Nephron progenitor cell (in vitro differentiated cells): Measurements from ENCODE around the gene C2orf92.

ENCODE experiments used
- DNase-seq: peaks from one replicate; pipeline ENCODE4 v3.0.0; 2021
- H3K27ac Mint-ChIP-seq: 2 replicates; pipeline ENCODE4 v1.8.0; 2021; ENCODE audit warnings: mild to moderate bottlenecking, moderate library complexity, mixed read lengths
- H3K27me3 Mint-ChIP-seq: 2 replicates; pipeline ENCODE4 v1.8.0; 2021; ENCODE audit warnings: mild to moderate bottlenecking, low read depth, mixed read lengths; ENCODE audit not compliant: poor library complexity
- H3K36me3 Mint-ChIP-seq: 2 replicates; pipeline ENCODE4 v1.8.0; 2021; ENCODE audit warnings: low read depth, mixed read lengths
- H3K4me1 Mint-ChIP-seq: 2 replicates; pipeline ENCODE4 v1.8.0; 2021; ENCODE audit warnings: mixed read lengths
- H3K4me3 Mint-ChIP-seq: 2 replicates; pipeline ENCODE4 v1.8.0; 2021; ENCODE audit warnings: mild to moderate bottlenecking, moderate library complexity, mixed read lengths
- H3K9me3 Mint-ChIP-seq: 2 replicates; pipeline ENCODE4 v1.8.0; 2021; ENCODE audit warnings: mild to moderate bottlenecking, moderate library complexity, mixed read lengths
- TF ChIP-seq, protein P1 (sequence below): fragments of 200-600 bp; sonication (generic); IDR thresholded peaks from 2 replicates; pipeline ENCODE4 v1.5.0; 2021; ENCODE audit warnings: antibody characterized with exemption

Gene C2orf92

DNA sequence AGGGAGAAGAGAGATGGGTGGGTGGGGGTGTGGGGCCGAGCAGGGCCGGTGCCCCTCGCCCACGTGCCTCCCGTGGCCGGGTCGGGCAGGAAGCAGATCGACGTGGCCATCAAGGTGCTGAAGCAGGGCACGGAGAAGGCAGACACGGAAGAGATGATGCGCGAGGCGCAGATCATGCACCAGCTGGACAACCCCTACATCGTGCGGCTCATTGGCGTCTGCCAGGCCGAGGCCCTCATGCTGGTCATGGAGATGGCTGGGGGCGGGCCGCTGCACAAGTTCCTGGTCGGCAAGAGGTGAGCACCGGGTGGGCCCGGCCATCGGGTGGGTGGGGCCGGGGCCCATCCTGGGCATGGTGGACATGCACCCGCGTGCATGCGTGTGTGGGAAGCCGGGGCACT lies 65.6 kb downstream of the C2orf92 start:
- Mint-ChIP-seq H3K36me3 (peaks cover 4% of the 10 kb centered on the region), H3K27ac (no peak overlapping the region), H3K9me3 (peaks cover 6% of the 10 kb centered on the region), H3K27me3 (no peaks in the 10 kb centered on the region), H3K4me3 (no peak overlapping the region), H3K4me1 (peaks cover 9% of the 10 kb centered on the region)
- DNase-seq, result no peak
- TF ChIP-seq, protein P1, sequence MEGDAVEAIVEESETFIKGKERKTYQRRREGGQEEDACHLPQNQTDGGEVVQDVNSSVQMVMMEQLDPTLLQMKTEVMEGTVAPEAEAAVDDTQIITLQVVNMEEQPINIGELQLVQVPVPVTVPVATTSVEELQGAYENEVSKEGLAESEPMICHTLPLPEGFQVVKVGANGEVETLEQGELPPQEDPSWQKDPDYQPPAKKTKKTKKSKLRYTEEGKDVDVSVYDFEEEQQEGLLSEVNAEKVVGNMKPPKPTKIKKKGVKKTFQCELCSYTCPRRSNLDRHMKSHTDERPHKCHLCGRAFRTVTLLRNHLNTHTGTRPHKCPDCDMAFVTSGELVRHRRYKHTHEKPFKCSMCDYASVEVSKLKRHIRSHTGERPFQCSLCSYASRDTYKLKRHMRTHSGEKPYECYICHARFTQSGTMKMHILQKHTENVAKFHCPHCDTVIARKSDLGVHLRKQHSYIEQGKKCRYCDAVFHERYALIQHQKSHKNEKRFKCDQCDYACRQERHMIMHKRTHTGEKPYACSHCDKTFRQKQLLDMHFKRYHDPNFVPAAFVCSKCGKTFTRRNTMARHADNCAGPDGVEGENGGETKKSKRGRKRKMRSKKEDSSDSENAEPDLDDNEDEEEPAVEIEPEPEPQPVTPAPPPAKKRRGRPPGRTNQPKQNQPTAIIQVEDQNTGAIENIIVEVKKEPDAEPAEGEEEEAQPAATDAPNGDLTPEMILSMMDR, result no peak

DNA sequence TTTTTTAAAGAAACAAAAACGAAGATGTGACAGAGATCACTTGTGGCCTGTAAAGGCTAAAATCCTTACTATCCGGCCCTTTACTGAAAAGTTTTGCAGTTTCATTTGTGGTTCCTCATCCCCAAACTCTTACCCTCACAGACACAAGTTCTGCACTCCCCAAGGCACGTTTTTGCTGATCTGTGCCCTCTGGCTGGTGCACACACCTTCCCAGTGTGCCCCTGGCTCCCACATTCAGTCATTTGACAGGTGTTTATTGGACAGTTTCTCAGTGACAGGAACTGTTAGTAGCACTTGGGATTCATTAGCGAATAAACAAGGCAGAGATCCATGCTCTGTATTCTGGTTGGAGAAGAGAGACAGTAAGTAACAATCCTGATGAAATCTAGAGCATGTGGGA lies 66.7 kb downstream of the C2orf92 start:
- DNase-seq, result no peak
- H3K27ac Mint-ChIP-seq, result peak overlapping the region; percentile 65
- H3K9me3 Mint-ChIP-seq, result peaks cover 3% of the 10 kb centered on the region
- H3K27me3 Mint-ChIP-seq, result peaks cover 2% of the 10 kb centered on the region
- TF ChIP-seq, protein P1, result no peak
- no peak overlapping the region for H3K4me3 Mint-ChIP-seq
- peaks cover 4% of the 10 kb centered on the region for H3K36me3 Mint-ChIP-seq
- H3K4me1 Mint-ChIP-seq, result peaks cover 17% of the 10 kb centered on the region

- no peaks in the 10 kb centered on the region for H3K9me3 Mint-ChIP-seq
- peaks cover 16% of the 10 kb centered on the region for H3K4me1 Mint-ChIP-seq
- H3K27me3 Mint-ChIP-seq, result peaks cover 4% of the 10 kb centered on the region
- H3K4me3 Mint-ChIP-seq, result no peak overlapping the region
- no peaks in the 10 kb centered on the region for H3K36me3 Mint-ChIP-seq
- no peak for DNase-seq
- H3K27ac Mint-ChIP-seq, result peak overlapping the region; percentile 65
- TF ChIP-seq, protein P1, result no peak
These were observed 67.3 kb downstream of the C2orf92 start for GRCh38 chr2:97736608-97737330.

DNA sequence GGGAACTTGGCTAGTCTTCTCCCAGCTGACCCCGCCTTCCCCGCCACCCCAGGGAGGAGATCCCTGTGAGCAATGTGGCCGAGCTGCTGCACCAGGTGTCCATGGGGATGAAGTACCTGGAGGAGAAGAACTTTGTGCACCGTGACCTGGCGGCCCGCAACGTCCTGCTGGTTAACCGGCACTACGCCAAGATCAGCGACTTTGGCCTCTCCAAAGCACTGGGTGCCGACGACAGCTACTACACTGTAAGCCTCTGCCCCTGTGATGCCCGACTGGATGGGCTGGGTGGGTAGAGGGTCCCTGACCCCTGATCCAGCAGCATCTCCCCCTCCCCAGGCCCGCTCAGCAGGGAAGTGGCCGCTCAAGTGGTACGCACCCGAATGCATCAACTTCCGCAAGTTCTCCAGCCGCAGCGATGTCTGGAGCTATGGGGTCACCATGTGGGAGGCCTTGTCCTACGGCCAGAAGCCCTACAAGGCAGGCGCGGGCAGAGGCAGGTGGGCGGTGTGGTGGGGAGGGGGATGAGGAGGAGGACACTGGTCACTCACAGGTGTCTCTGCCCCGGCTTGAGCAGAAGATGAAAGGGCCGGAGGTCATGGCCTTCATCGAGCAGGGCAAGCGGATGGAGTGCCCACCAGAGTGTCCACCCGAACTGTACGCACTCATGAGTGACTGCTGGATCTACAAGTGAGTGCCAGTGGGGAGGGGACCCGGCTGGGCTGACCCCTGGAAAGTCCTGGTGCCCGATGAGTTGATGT lies 68.1 kb downstream of the C2orf92 start:
- DNase-seq, result no peak
- H3K4me3 Mint-ChIP-seq, result no peak overlapping the region
- H3K36me3 Mint-ChIP-seq, result no peaks in the 10 kb centered on the region
- no peak overlapping the region for H3K27ac Mint-ChIP-seq
- TF ChIP-seq, protein P1, result no peak
- H3K4me1 Mint-ChIP-seq, result peaks cover 21% of the 10 kb centered on the region
- peaks cover 7% of the 10 kb centered on the region for H3K27me3 Mint-ChIP-seq
- H3K9me3 Mint-ChIP-seq, result no peaks in the 10 kb centered on the region

DNA sequence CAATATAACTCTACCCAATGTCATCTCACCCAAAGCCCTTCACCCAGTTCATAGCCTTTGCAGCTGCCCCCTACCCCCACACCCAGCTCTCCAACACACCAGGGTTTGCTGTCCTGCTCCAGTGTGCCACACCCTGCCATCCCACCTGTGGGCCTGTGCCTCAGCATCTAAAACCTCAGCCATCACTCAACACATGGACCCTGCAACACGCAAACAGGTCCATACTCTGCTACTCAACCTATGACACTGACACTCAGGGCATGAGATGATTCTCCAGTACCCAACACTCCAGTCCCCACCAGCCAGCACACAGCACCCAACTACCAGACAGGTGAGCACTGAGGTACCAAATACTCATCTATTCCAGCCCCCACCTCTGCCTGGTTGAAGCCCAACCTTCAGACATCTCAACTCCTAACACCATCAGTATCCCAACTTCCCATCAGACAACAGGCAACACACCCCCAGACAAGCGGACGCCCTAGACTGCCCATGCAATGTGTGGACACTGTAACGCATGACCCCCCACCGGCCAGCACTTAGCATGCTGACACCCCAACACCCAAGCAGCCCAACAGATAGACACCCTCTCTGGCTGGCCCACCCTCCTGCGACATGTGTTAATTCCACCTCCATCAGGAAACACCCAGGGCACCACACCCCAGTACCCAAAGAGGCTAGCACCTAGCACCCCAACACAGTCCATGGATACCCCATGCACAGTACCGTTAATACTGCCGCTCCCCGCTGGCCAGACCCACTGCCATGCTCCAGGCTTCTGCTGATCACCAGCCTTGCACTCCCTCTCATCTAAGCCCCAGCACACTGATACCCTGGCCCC lies 68.9 kb downstream of the C2orf92 start:
- TF ChIP-seq, protein P1, result no peak
- H3K4me3 Mint-ChIP-seq, result no peak overlapping the region
- H3K9me3 Mint-ChIP-seq, result no peaks in the 10 kb centered on the region
- no peak for DNase-seq
- no peaks in the 10 kb centered on the region for H3K36me3 Mint-ChIP-seq
- H3K27me3 Mint-ChIP-seq, result peaks cover 7% of the 10 kb centered on the region
- no peak overlapping the region for H3K27ac Mint-ChIP-seq
- peaks cover 29% of the 10 kb centered on the region for H3K4me1 Mint-ChIP-seq
